Ureter (tissue), 1 donor: ENCODE data around the gene DBNL. TPM values are rescaled to one million over a fixed set of nuclear protein-coding genes. Genes with fewer than 3 reads are reported as not detected.

Experiments
- DNase-seq: peaks from one replicate; pipeline ENCODE4 v3.0.0-alpha.2; 2020; ENCODE audit warnings: low spot score
- total RNA-seq: library from RNA; stranded (reverse); gene quantifications from one replicate; pipeline ENCODE4 v1.2.4, GENCODE V29; 2023
- donor health status: DM: yes; HTN: yes; CAD: no.

Gene DBNL
- total RNA-seq, 1 donor from 2014 or later, result 107 TPM

DNA sequence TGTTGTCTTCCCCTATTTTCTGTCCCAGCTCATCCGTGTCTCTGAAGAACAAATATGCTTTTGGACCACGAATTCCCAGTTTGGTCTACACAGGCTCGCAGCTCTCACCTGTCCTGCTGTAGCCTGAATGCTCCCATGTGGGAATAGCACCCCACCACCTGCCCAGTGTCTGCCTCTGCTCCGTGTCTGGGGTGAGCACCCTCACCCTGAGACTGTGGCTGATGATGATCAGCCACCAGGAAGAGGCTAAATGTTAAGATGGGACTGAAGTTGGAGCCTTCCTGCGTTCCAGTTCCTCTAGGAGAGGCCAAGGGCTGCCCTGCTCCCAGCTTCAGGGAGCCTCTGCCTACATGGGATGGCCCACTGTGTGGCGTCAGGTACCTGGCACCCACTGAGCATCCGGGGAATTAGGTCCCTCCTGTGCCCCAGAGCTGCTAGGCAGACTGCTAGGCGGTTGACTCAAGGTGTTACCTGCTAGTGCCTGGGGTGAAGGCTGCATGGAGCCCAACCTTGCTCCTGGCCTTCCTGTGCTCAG lies 17.2 kb downstream of the DBNL start:
- DNase-seq, result no peak

- no peak for DNase-seq
These were observed 17.8 kb downstream of the DBNL start for GRCh38 chr7:44062180-44062902.

- DNase-seq, result no peak
These were observed 18.4 kb downstream of the DBNL start for GRCh38 chr7:44062903-44063295.

- DNase-seq, result no peak
These were observed 19.0 kb downstream of the DBNL start for GRCh38 chr7:44063547-44063893.

DNA sequence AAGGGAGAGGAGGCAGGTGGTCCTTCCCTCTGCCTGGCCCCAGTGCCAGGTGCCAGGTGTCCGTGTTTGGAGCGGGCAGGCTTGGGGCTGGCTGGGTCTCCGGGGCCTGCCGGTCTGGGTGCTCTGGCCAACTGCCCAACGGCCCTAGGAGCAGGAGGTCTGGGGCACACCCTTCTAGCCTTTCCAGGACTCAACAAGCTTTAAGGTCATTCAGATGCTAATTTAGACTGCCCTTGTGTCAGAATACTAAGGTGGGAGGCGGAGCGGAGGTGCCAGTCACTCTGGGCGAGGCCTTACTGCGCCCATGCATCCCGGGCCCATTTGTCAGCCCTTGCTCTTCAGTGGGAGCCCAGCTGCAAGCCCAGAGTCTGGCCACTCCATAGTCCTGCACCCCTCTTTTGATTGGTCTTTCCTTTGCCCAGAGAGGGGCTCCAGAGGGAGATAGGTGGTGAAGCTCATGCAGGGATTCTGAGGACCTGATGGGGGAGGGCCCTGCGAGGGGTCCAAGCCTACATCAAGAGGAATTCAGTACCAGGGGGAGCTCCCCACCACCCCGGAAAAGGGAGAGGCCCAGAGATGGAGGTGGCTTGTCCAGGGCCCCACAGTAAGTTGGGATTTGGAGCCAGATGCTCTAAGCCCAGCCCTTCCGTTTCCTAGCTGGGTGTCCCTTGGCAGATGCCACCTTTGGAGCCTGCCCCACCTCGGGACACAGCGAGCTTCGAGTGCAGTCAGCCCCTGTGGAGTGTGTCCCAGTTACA lies 19.6 kb downstream of the DBNL start:
- DNase-seq, result no peak

DNA sequence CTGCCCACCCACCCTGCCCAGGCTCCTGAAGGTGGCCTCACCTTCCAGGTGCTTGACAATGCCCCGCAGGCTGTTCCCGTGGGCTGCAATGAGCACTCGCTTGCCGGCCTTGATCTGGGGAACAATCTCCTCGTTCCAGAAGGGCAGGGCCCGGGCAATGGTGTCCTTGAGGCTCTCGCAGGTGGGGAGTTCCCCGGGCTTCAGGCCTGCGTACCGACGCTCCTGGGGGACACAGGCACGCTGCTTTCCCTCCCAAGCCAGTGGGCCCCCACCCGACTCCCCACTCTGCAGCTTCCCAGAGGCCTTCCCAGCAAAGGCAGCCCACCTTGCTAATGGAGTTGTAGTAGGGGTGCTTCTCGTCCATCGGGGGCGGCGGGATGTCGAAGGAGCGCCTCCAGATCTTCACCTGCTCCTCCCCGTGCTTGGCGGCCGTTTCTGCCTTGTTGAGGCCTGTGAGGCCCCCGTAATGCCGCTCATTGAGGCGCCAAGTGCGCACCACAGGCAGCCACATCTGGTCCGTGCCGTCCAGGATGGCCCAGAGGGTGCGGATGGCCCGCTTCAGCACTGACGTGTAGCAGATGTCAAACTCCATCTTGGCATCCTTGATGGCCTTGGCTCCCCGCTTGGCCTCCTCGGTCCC lies 20.4 kb downstream of the DBNL start:
- DNase-seq, result no peak

- DNase-seq, result no peak
These were observed 21.1 kb downstream of the DBNL start, which contains the start of gene PGAM2 for GRCh38 chr7:44065431-44066110. Gene PGAM2, minus strand, starts transcription at chr7:44065567. Its CDS starts 38 bp downstream, at chr7:44065529.

- no peak for DNase-seq
These were observed 21.6 kb downstream of the DBNL start for GRCh38 chr7:44066111-44066460.

GRCh38 chr7:44066494-44067063 lies 22.1 kb downstream of the DBNL start:
- no peak for DNase-seq

GRCh38 chr7:44067064-44067951 lies 22.8 kb downstream of the DBNL start:
- DNase-seq, result no peak

GRCh38 chr7:44068054-44068453 lies 23.6 kb downstream of the DBNL start:
- DNase-seq, result no peak

GRCh38 chr7:44071726-44072363 lies 27.3 kb downstream of the DBNL start:
- no peak for DNase-seq

DNA sequence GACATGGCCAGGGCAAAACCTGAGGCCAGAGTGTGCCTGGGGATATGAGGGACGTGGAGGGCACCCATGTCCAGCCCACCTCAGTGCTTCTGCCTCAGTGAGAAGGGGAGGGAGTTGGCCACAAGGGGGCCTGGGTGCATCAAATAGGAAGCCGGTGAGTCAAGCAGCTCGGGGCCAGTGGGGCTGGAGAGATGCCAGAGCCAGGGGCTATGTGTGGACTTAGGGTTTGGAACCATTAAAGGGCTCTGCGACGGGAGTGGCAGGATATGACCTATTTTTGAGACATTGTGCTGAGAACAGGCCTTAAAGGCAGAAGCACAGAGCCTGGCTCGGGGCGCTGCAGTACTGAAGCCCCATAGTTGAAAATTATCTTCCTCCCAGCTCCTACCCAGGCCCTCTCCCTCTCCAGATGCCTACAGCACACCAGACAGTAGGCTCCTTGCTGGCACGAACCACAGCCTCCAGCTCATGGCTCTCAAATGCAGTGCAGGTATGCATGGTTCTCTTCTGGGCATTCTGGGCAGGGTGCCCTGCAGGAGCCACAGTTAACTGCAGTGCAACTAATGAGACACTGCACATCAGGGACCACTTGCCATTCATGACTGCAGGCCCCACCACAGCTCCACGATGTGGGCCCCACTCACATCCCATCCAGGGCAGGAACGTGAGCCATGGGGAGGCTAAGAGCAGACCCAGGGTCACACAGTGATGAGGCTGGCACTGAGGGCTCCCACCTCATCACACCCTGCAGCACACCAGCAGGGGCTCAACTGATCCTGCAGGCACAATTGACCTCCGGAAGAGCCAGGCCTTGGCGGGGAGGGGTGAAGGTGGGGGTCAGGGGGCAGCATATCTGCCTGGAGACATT lies 28.1 kb downstream of the DBNL start:
- DNase-seq, result peak; percentile 80

DNA sequence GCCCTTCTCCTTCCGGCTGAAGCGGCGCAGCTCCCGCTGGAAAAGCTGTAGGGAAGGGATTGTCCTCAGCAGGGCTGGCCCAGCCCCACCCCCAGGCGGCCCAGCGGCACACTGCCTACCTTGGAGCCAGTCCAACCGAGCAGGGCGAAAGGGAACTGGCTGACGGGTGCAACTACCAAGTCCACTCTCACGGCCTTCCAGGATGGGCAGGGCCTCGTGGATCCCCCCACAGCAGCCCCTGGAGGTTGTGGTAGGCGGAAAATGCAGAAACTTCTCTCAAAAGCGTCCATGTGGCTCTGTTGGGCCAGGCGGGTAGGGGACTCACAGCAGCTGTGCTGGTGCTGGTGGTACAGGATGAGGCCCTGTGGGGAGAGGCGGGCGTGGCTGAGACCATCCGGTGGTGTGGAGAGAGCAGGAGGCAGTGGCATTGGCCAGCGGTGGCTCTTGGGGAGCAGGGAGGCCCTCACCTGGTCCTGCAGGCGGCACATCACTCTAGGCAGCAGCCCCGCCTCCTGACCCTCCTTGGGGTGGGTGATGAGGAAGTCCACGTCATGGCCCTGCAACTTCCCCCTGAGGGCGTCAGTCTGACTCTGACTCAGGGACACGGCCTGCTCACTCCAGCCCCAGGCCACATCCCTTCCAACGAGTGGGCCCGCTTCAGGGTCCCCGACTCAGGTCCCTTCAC lies 29.3 kb downstream of the DBNL start:
- no peak for DNase-seq

GRCh38 chr7:44074349-44074695 lies 29.8 kb downstream of the DBNL start:
- no peak for DNase-seq

GRCh38 chr7:44075296-44076075 lies 31.0 kb downstream of the DBNL start:
- no peak for DNase-seq

GRCh38 chr7:44076101-44076895 lies 31.8 kb downstream of the DBNL start:
- DNase-seq, result no peak
